Panc1 (cell line): Measurements from ENCODE around the gene TARS1. TPM values are rescaled to one million over a fixed set of nuclear protein-coding genes. Genes with fewer than 3 reads are reported as not detected.

Source experiments
- ATAC-seq: fragments of 200-7000 bp; cut with Tn5 transposase; 2 replicates; pipeline ENCODE4 v1.9.1; 2020; ENCODE audit warnings: mild to moderate bottlenecking, moderate library complexity
- BruUV-seq: library from RNA; stranded (reverse); fragments of 400-500 nt; replicated peaks from 2 replicates; lab custom pipeline; 2021; lab: Mats Ljungman, UMichigan
- CTCF ChIA-PET: fragments of 300-600 bp; sonication (Branson Sonifier 250); formaldehyde crosslinking; loops from one replicate; lab custom pipeline; 2022; ENCODE audit warnings: antibody characterized with exemption; lab: Charles Lee
- POLR2A ChIA-PET: fragments of 300-600 bp; sonication (Branson Sonifier 250); formaldehyde crosslinking; loops from one replicate; lab custom pipeline; 2022; ENCODE audit warnings: antibody characterized with exemption; lab: Charles Lee
- DNase-seq: peaks from one replicate; pipeline ENCODE4 v3.0.0-alpha.2; 2010; ENCODE audit warnings: low read depth, low spot score
- H3K27ac ChIP-seq: 2 replicates; pipeline ENCODE4 v1.5.1; 2011; ENCODE audit warnings: mild to moderate bottlenecking, low read length, inconsistent platforms
- H3K27me3 ChIP-seq: fragments of 200-500 bp; sonication (Bioruptor generic); 2 replicates; pipeline ENCODE4 v1.6.0; 2014; ENCODE audit warnings: low read length, inconsistent platforms; ENCODE audit not compliant: control insufficient read depth, insufficient read depth
- H3K36me3 ChIP-seq: fragments of 200-500 bp; sonication (Bioruptor generic); 2 replicates; pipeline ENCODE4 v1.5.1; 2014; ENCODE audit warnings: inconsistent platforms, mild to moderate bottlenecking, low read length, moderate library complexity; ENCODE audit not compliant: control insufficient read depth, insufficient read depth
- H3K4me1 ChIP-seq: 2 replicates; pipeline ENCODE4 v1.5.1; 2011; ENCODE audit warnings: inconsistent platforms, mild to moderate bottlenecking, low read length, moderate library complexity; ENCODE audit not compliant: control insufficient read depth, insufficient read depth
- H3K4me3 ChIP-seq, 2 experiments: 2 replicates each; pipeline ENCODE4 v1.5.1; 2011 to 2012; ENCODE audit warnings: low read depth in 2 of 2, low read length in 2 of 2, mild to moderate bottlenecking in 2 of 2, inconsistent platforms in 1 of 2, moderate library complexity in 1 of 2
- H3K9me3 ChIP-seq: fragments of 200-500 bp; sonication (Bioruptor generic); 2 replicates; pipeline ENCODE4 v1.5.1; 2014; ENCODE audit warnings: low read depth, mild to moderate bottlenecking, inconsistent platforms, low read length, moderate library complexity; ENCODE audit not compliant: control insufficient read depth, insufficient read depth
- CTCF ChIP-seq: fragments of 450-650 bp; IDR thresholded peaks from 2 replicates; pipeline ENCODE4 v1.5.1; 2017; ENCODE audit warnings: mild to moderate bottlenecking
- POLR2AphosphoS5 ChIP-seq: IDR thresholded peaks from 2 replicates; pipeline ENCODE4 v1.6.1; 2012; ENCODE audit warnings: mild to moderate bottlenecking, low read depth, low read length, moderate library complexity
- REST ChIP-seq, 2 experiments: IDR thresholded peaks; 2 replicates each; pipeline ENCODE4 v1.6.1; 2011 to 2012; ENCODE audit warnings: low read depth in 2 of 2, control low read depth in 1 of 2, low read length in 1 of 2, mild to moderate bottlenecking in 1 of 2, moderate library complexity in 1 of 2; ENCODE audit not compliant: insufficient read depth in 1 of 2
- SIN3A ChIP-seq: IDR thresholded peaks from 2 replicates; pipeline ENCODE4 v1.6.1; 2012; ENCODE audit warnings: low read depth, mild to moderate bottlenecking, low read length, moderate library complexity, borderline replicate concordance; ENCODE audit not compliant: insufficient read depth
- TCF7L2 ChIP-seq: IDR thresholded peaks from 2 replicates; pipeline ENCODE4 v1.6.1; 2011; ENCODE audit warnings: mild to moderate bottlenecking, low read depth, low read length, inconsistent platforms
- in situ Hi-C: cut with HindIII; loops from 2 replicates; pipeline ENCODE4 v1.10.0; 2016; ENCODE audit warnings: low sequenced_read_pairs, low pct_unique_long_range_greater_than_20kb
- intact Hi-C: fragments of 100-400 bp; cut with micrococcal nuclease; formaldehyde crosslinking; loops from one replicate; pipeline ENCODE4 v1.10.0; 2022; ENCODE audit not compliant: unreplicated experiment
- total RNA-seq: library from RNA; stranded (reverse); gene quantifications from one replicate; pipeline ENCODE4 v1.2.1, GENCODE V29; 2021; ENCODE audit not compliant: unreplicated experiment

Gene TARS1
- total RNA-seq, 1 experiment from 2014 or later = 258 TPM

- Histone ChIP-seq H3K9me3 (no peaks in the 10 kb centered on the region), H3K4me3 (peak overlapping the region; percentile 96 to 99), H3K4me1 (peaks cover 13% of the 10 kb centered on the region; the same call in 1 of the 2 replicates), H3K27ac (peak overlapping the region; percentile 97), H3K36me3 (peaks cover 36% of the 10 kb centered on the region), H3K27me3 (no peaks in the 10 kb centered on the region)
- ChIA-PET POLR2A (interaction anchor here (0.6 to 1.0 kb wide), 2 partner anchors 17 to 33 kb away, joined by 3 read pairs; no protein-coding TSS in a partner anchor), CTCF (no interaction called here)
- in situ Hi-C loops (no loop called here), intact Hi-C loops (no loop called here)
- TSS peak; percentile 80 for BruUV-seq
- ATAC-seq (no peak), DNase-seq (no peak)
- no peak for TF ChIP-seq SIN3A
- no peak for TF ChIP-seq REST (IDR thresholded peaks at IDR 0.05; ENCODE audit: insufficient read depth in 1 of 2, low read depth in 2 of 2, low read length in 1 of 2)
- TF ChIP-seq POLR2AphosphoS5 = no peak
- no peak for TF ChIP-seq CTCF
- no peak for TF ChIP-seq TCF7L2
Observed at GRCh38 chr5:33441241-33442177, 744 bp downstream of the TARS1 start.

GRCh38 chr5:33444542-33444941 lies 3.8 kb downstream of the TARS1 start:
- H3K36me3 ChIP-seq = peaks cover 56% of the 10 kb centered on the region
- no peak overlapping the region for H3K4me3 ChIP-seq
- TF ChIP-seq REST (IDR thresholded peaks at IDR 0.05; ENCODE audit: insufficient read depth in 1 of 2, low read depth in 2 of 2, low read length in 1 of 2) (no peak), CTCF (no peak), TCF7L2 (no peak), POLR2AphosphoS5 (no peak), SIN3A (no peak)
- in situ Hi-C loops = no loop called here
- POLR2A ChIA-PET = interaction anchor here (0.6 kb wide), 1 partner anchor 9 kb away, joined by 3 read pairs; no protein-coding TSS in a partner anchor
- CTCF ChIA-PET = no interaction called here
- no peaks in the 10 kb centered on the region for H3K27me3 ChIP-seq
- peaks cover 9% of the 10 kb centered on the region; the same call in 1 of the 2 replicates for H3K4me1 ChIP-seq
- BruUV-seq = no TSS peak
- intact Hi-C loops = no loop called here
- DNase-seq = no peak
- H3K9me3 ChIP-seq = no peaks in the 10 kb centered on the region
- H3K27ac ChIP-seq = no peak overlapping the region
- no peak for ATAC-seq
